Measurements from ENCODE around the gene SIK3.

The SIK3 gene

GRCh38 chr11:116822575-116822974, 275.7 kb downstream of the SIK3 start:
- H3K4me3 ChIP-seq (ENCODE audit: low read depth, low read length), result no peak overlapping the region
- DNase-seq (ENCODE audit: low read depth), result no peak
- no peak for TF ChIP-seq CTCF (conservative IDR thresholded peaks at IDR 0.05; ENCODE audit: low read depth, low read length)

- TF ChIP-seq CTCF (conservative IDR thresholded peaks at IDR 0.05; ENCODE audit: low read depth, low read length), result no peak
- H3K4me3 ChIP-seq (ENCODE audit: low read depth, low read length), result no peak overlapping the region
- DNase-seq (ENCODE audit: low read depth), result no peak
Measured at GRCh38 chr11:116821050-116821918, 276.9 kb downstream of the SIK3 start.

- H3K4me3 ChIP-seq (ENCODE audit: low read depth, low read length), result no peak overlapping the region
- no peak for DNase-seq (ENCODE audit: low read depth)
- TF ChIP-seq CTCF (conservative IDR thresholded peaks at IDR 0.05; ENCODE audit: low read depth, low read length), result no peak
Measured at GRCh38 chr11:116819049-116819448, 279.2 kb downstream of the SIK3 start.

- TF ChIP-seq CTCF (conservative IDR thresholded peaks at IDR 0.05; ENCODE audit: low read depth, low read length), result no peak
- H3K4me3 ChIP-seq (ENCODE audit: low read depth, low read length), result no peak overlapping the region
- no peak for DNase-seq (ENCODE audit: low read depth)
Measured at GRCh38 chr11:116814502-116814901, 283.7 kb downstream of the SIK3 start.

GRCh38 chr11:116813781-116814471, 284.3 kb downstream of the SIK3 start:
- H3K4me3 ChIP-seq (ENCODE audit: low read depth, low read length), result no peak overlapping the region
- DNase-seq (ENCODE audit: low read depth), result no peak
- no peak for TF ChIP-seq CTCF (conservative IDR thresholded peaks at IDR 0.05; ENCODE audit: low read depth, low read length)

- H3K4me3 ChIP-seq (ENCODE audit: low read depth, low read length), result no peak overlapping the region
- no peak for DNase-seq (ENCODE audit: low read depth)
- no peak for TF ChIP-seq CTCF (conservative IDR thresholded peaks at IDR 0.05; ENCODE audit: low read depth, low read length)
Measured at GRCh38 chr11:116813170-116813569, 285.1 kb downstream of the SIK3 start.
